Liver (tissue), 3 donors: ENCODE data around the gene ARSB.

Experiments used
- CTCF ChIP-seq: fragments of 150-350 bp; IDR thresholded peaks from 2 replicates; pipeline ENCODE4 v1.5.1; 2017; ENCODE audit warnings: improper control_type of control experiment, low read depth, low read length; ENCODE audit not compliant: missing input control
- MAX ChIP-seq: IDR thresholded peaks from 2 replicates; pipeline ENCODE4 v1.6.1; 2016; ENCODE audit warnings: antibody characterized with exemption
- TAF1 ChIP-seq: conservative IDR thresholded peaks from 2 replicates; pipeline ENCODE4 v1.6.1; 2016; ENCODE audit warnings: antibody characterized with exemption, mild to moderate bottlenecking
- donor health status: healthy.
- donor health status: healthy.

GRCh38 chr5:78835176-78835575, 149.9 kb downstream of the ARSB start:
- TF ChIP-seq TAF1, result no peak
- TF ChIP-seq CTCF, result no peak
- TF ChIP-seq MAX, result no peak
